ENCODE results near the gene ARHGEF26. TPM values are rescaled to one million over a fixed set of nuclear protein-coding genes. Genes with fewer than 3 reads are reported as not detected.

ARHGEF26 gene
- total RNA-seq, 2 experiments from 2014 or later = 0.08 TPM; not detected in 1

- Histone ChIP-seq H3K36me3 (ENCODE audit: insufficient read depth, low read length) (peaks cover 84% of the 10 kb centered on the region), H3K9me3 (ENCODE audit: control insufficient read depth in 1 of 2, insufficient read depth in 1 of 2, low read length in 2 of 2) (no peaks in the 10 kb centered on the region), H3K4me1 (ENCODE audit: insufficient read depth, low read length) (no peaks in the 10 kb centered on the region), H3K27me3 (ENCODE audit: control insufficient read depth in 1 of 2, insufficient read depth in 2 of 2, low read length in 2 of 2) (no peaks in the 10 kb centered on the region), H3K27ac (ENCODE audit: low read depth in 1 of 2, low read length in 2 of 2) (no peak overlapping the region), H3K4me3 (ENCODE audit: low read length) (no peak overlapping the region)
- ChIA-PET POLR2A (interaction anchor here (0.6 to 0.7 kb wide), 2 partner anchors 39 to 1242 kb away, joined by 4 read pairs; no protein-coding TSS in a partner anchor), CTCF (no interaction called here)
- ATAC-seq (ENCODE audit: poor library complexity) (no peak), DNase-seq (no peak)
- Mint-ChIP-seq H3K4me1 (ENCODE audit: low read depth) (peaks cover 5% of the 10 kb centered on the region), H3K36me3 (ENCODE audit: low read depth) (peaks cover 96% of the 10 kb centered on the region), H3K27ac (no peak overlapping the region), H3K9me3 (no peaks in the 10 kb centered on the region), H3K4me3 (no peak overlapping the region), H3K27me3 (no peaks in the 10 kb centered on the region)
- TF ChIP-seq CTCF (IDR thresholded peaks at IDR 0.05) = no peak
- intact Hi-C loops (cut with DNase I, micrococcal nuclease) = no loop called here
Observed at GRCh38 chr3:154285221-154285620, 164.0 kb downstream of the ARHGEF26 start.

- H3K4me3 Mint-ChIP-seq = no peak overlapping the region
- no peak overlapping the region for H3K27ac Mint-ChIP-seq
- Histone ChIP-seq H3K27me3 (ENCODE audit: control insufficient read depth in 1 of 2, insufficient read depth in 2 of 2, low read length in 2 of 2) (no peaks in the 10 kb centered on the region), H3K4me3 (ENCODE audit: low read length) (no peak overlapping the region), H3K27ac (ENCODE audit: low read depth in 1 of 2, low read length in 2 of 2) (no peak overlapping the region), H3K4me1 (ENCODE audit: insufficient read depth, low read length) (no peaks in the 10 kb centered on the region), H3K36me3 (ENCODE audit: insufficient read depth, low read length) (peaks cover 82% of the 10 kb centered on the region), H3K9me3 (ENCODE audit: control insufficient read depth in 1 of 2, insufficient read depth in 1 of 2, low read length in 2 of 2) (no peaks in the 10 kb centered on the region)
- ATAC-seq (ENCODE audit: poor library complexity) = no peak
- H3K4me1 Mint-ChIP-seq (ENCODE audit: low read depth) = peaks cover 5% of the 10 kb centered on the region
- no peak for DNase-seq
- H3K9me3 Mint-ChIP-seq = no peaks in the 10 kb centered on the region
- H3K36me3 Mint-ChIP-seq (ENCODE audit: low read depth) = peaks cover 93% of the 10 kb centered on the region
- CTCF ChIA-PET = no interaction called here
- no peaks in the 10 kb centered on the region for H3K27me3 Mint-ChIP-seq
- intact Hi-C loops (cut with DNase I, micrococcal nuclease) = no loop called here
- no peak for TF ChIP-seq CTCF (IDR thresholded peaks at IDR 0.05)
- POLR2A ChIA-PET = no interaction called here
Observed at GRCh38 chr3:154290187-154290586, 169.0 kb downstream of the ARHGEF26 start.

- Histone ChIP-seq H3K27ac (ENCODE audit: low read depth in 1 of 2, low read length in 2 of 2) (no peak overlapping the region), H3K36me3 (ENCODE audit: insufficient read depth, low read length) (peaks cover 91% of the 10 kb centered on the region), H3K4me3 (ENCODE audit: low read length) (no peak overlapping the region), H3K9me3 (ENCODE audit: control insufficient read depth in 1 of 2, insufficient read depth in 1 of 2, low read length in 2 of 2) (no peaks in the 10 kb centered on the region), H3K4me1 (ENCODE audit: insufficient read depth, low read length) (no peaks in the 10 kb centered on the region), H3K27me3 (ENCODE audit: control insufficient read depth in 1 of 2, insufficient read depth in 2 of 2, low read length in 2 of 2) (no peaks in the 10 kb centered on the region)
- no peak for TF ChIP-seq CTCF (IDR thresholded peaks at IDR 0.05)
- CTCF ChIA-PET = no interaction called here
- DNase-seq (no peak), ATAC-seq (ENCODE audit: poor library complexity) (no peak)
- POLR2A ChIA-PET = no interaction called here
- Mint-ChIP-seq H3K27ac (no peak overlapping the region), H3K9me3 (no peaks in the 10 kb centered on the region), H3K4me3 (no peak overlapping the region), H3K27me3 (no peaks in the 10 kb centered on the region), H3K4me1 (ENCODE audit: low read depth) (peaks cover 5% of the 10 kb centered on the region), H3K36me3 (ENCODE audit: low read depth) (peaks cover 85% of the 10 kb centered on the region)
- intact Hi-C loops (cut with DNase I, micrococcal nuclease) = no loop called here
Observed at GRCh38 chr3:154294016-154294415, 172.8 kb downstream of the ARHGEF26 start.

Measured in CD4-positive, alpha-beta T cell (primary cell).